Adrenal gland (tissue), 19 donors: ENCODE results near the gene CCDC149. TPM values are rescaled to one million over a fixed set of nuclear protein-coding genes. Genes with fewer than 3 reads are reported as not detected.
A peak's percentile ranks its signal among the peaks of the same experiment; 100 is the strongest.

Experiments
- DNase-seq, 7 donors: peaks; one replicate each; pipeline ENCODE4 v3.0.0-alpha.2; 2019 to 2020
- H3K27ac ChIP-seq, 5 donors: fragments of 200-600 bp; sonication (generic) in 4 of 5; 1 replicate in 3 of 5; 2 replicates in 2 of 5; pipeline versions ENCODE4 v1.5.1 to v1.8.0; 2016 to 2020; ENCODE audit warnings: mild to moderate bottlenecking in 1 of 5
- H3K27me3 ChIP-seq: fragments of 200-600 bp; 2 replicates; pipeline ENCODE4 v1.8.0; 2021
- H3K36me3 ChIP-seq, 2 donors: fragments of 200-600 bp; replicated peaks in 1 of 2; 1 replicate in 1 of 2; 2 replicates in 1 of 2; pipeline versions ENCODE4 v1.5.1 to v1.8.0; 2018 to 2022
- H3K4me1 ChIP-seq, 2 donors: fragments of 200-600 bp; replicated peaks in 1 of 2; 1 replicate in 1 of 2; 2 replicates in 1 of 2; pipeline versions ENCODE4 v1.5.1 to v1.8.0; 2018 to 2021
- H3K4me3 ChIP-seq, 4 donors: fragments of 200-600 bp; sonication (generic) in 3 of 4; one replicate each; pipeline ENCODE4 v1.5.1; 2016 to 2018
- H3K9me3 ChIP-seq, 3 donors: fragments of 200-600 bp; sonication (generic) in 1 of 3; replicated peaks in 1 of 3; 1 replicate in 2 of 3; 2 replicates in 1 of 3; pipeline versions ENCODE4 v1.5.1 to v1.8.0; 2016 to 2021
- POLR2A ChIP-seq, 2 donors: fragments of 450-650 bp; IDR thresholded peaks; one replicate each; pipeline ENCODE4 v1.6.1; 2017; ENCODE audit warnings: antibody characterized with exemption in 2 of 2, mild to moderate bottlenecking in 2 of 2, moderate library complexity in 1 of 2
- WGBS, 4 donors: extraction: QIAGEN DNeasy Blood & Tissue Kit in 2 of 4; methylation state at CpG; one replicate each; pipeline versions ENCODE4 v1.1.5 to v1.1.7; 2013 to 2017; 5-methylcytosine and 5-hydroxymethylcytosine counted together
- intact Hi-C, 2 donors: fragments of 100-400 bp; cut with DNase I; formaldehyde crosslinking; loops; one replicate each; pipeline versions ENCODE4 v1.14.1 to v1.15.0; 2022 to 2023
- long read RNA-seq, 10 donors: library from polyadenylated mRNA in 3 of 10; unstranded in 2 of 10; stranded (forward) in 1 of 10; transcript quantifications; one replicate each; pipeline ENCODE4 v2.0.0 and lab custom pipeline, GENCODE V29; 2021 to 2026
- polyA plus RNA-seq, 3 donors: library from polyadenylated mRNA; stranded (reverse); fragments of 200-250 nt in 2 of 3; fragments of 350-450 nt in 1 of 3; fragmentation: Illumina TruSeq in 1 of 3; extraction: RNeasy Lipid Tissue Mini Kit (QIAGEN cat#74804) in 1 of 3; gene quantifications; one replicate each; pipeline ENCODE4 v1.2.3, GENCODE V29; 2013 to 2014
- total RNA-seq, 9 donors: library from RNA; depleted of rRNA in 4 of 9; stranded (reverse); fragments of >200 nt in 4 of 9; fragments of 120-200 nt in 1 of 9; fragmentation: NEBNext Ultra II Directional in 1 of 9; extraction: Animal tissue kit (Norgen Biotek cat#: 25700) in 1 of 9; gene quantifications; one replicate each; pipeline versions ENCODE4 v1.1.0 to v1.2.4, GENCODE V29; 2013 to 2023
- TF ChIP-seq, protein P1 (sequence below), 6 experiments: fragments of 450-650 bp in 4 of 6; fragments of 200-600 bp in 2 of 6; sonication (generic) in 1 of 6; IDR thresholded peaks; 1 replicate in 5 of 6; 2 replicates in 1 of 6; pipeline versions ENCODE4 v1.5.1 to v1.8.0; 2016 to 2021; ENCODE audit warnings: antibody characterized with exemption in 6 of 6, mild to moderate bottlenecking in 2 of 6, moderate library complexity in 1 of 6
- donor health status: healthy with polysubstance abuse.
- donor health status: Bipolar disorder and iron deficiency.
- donor health status: DM: yes; HTN: yes; CAD: no.
- donor health status: DM: no; HTN: no; CAD: no.
- donor health status: DM: no; HTN: no; CAD: no.
- donor health status: DM: yes; HTN: yes; CAD: no.

CCDC149 gene
- total RNA-seq (10 to 100 TPM in 3 of 9 donors, 1 to 10 TPM in 6; 3.6 to 13.0 (median 5.9) TPM), polyA plus RNA-seq (10 to 100 TPM in 1 of 3 donors, 1 to 10 TPM in 2; 8.1 to 10.5 (median 8.6) TPM)
- long read RNA-seq, donor 1: 0 reads
- long read RNA-seq, donor 2: 0 reads
- long read RNA-seq, donor 3: 0 reads
- long read RNA-seq, donor 4: 0 reads
- long read RNA-seq, donor 5, transcript CCDC149-204 (12 exons, 3,869 nt): major isoform, 26 of 28 reads
- long read RNA-seq, donor 5, partial matches to known transcripts: 0 of 28 reads
- long read RNA-seq, donor 5, other reads (novel, unspliced or antisense): 2 of 28 reads
- long read RNA-seq, donor 6, partial matches to known transcripts: 0 of 2 reads
- long read RNA-seq, donor 6, other reads (novel, unspliced or antisense): 2 of 2 reads
- long read RNA-seq, donor 7: 0 reads
- long read RNA-seq, donor 8: 0 reads
- long read RNA-seq, donor 9: 0 reads
- long read RNA-seq, donor 10: 0 reads

DNA sequence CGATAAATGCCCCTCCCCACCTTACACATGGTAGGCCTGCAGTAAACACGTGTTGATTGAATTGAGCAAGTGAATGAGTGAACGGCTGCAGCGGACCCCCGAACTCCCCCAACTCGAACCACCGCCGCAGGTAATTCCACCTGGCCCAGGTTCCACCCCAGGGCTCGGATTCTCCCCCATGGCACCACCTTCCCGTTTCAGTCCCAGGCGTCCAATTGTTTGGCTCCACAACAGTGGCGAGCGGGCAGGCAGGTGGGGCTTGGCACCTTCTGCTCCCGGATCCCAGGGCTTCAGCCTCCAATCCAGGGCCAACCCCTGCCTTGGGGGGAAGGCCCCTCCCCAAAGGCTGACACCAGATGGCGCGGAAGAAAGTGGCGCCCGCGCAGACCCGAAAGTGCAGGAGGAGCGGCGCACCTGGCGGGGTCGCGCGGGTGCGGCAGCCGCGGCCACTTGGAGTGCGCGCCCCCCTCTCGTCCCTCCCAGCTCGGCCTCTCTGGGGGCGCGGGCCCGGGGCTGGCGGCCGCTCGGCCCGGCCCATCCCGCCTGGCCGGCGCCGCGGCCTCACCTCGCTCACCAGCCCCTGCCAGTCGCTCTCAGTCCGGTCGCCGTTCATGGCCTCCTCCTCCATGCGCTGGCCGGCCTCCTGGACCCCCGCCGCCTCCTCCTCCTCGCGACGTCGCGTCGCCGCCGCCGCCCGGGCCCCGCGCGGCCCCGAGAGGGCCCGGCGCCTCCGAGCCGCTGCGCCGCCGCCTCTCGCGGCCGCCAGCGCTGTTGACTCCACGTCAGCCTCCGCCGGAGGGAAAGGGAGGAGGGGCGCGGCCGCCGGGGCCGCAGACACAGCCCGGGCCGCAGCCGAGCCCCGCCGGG is at the start of gene CCDC149:
TSS of gene CCDC149 (minus strand) at position 791 of the 867 bp plus-strand sequence. CDS start at position 613, 178 bp downstream.
- intact Hi-C loops: loop anchor here in 1 of 2 donors (10.0 kb wide), 1 partner anchor 428 kb away; no protein-coding TSS in a partner anchor
- WGBS, 4 donors: 3 to 45% (median 7%) methylated on average over 10 to 91 of the region's 92 CpGs
- peaks cover 0 to 4% of the 10 kb centered on the region in 2 donors for H3K4me1 ChIP-seq
- no peaks in the 10 kb centered on the region for H3K36me3 ChIP-seq
- peaks cover 0 to 4% (median 0%) of the 10 kb centered on the region in 3 donors for H3K9me3 ChIP-seq
- peak within 1 kb of the TSS in 3 of 5 donors; percentile 59 to 86 (median 77) for H3K27ac ChIP-seq
- DNase-seq: peak; percentile 57 to 83 (median 69)
- peak in 1 of 2 donors; percentile 49 for TF ChIP-seq POLR2A (IDR thresholded peaks at IDR 0.05)
- TF ChIP-seq, protein P1, sequence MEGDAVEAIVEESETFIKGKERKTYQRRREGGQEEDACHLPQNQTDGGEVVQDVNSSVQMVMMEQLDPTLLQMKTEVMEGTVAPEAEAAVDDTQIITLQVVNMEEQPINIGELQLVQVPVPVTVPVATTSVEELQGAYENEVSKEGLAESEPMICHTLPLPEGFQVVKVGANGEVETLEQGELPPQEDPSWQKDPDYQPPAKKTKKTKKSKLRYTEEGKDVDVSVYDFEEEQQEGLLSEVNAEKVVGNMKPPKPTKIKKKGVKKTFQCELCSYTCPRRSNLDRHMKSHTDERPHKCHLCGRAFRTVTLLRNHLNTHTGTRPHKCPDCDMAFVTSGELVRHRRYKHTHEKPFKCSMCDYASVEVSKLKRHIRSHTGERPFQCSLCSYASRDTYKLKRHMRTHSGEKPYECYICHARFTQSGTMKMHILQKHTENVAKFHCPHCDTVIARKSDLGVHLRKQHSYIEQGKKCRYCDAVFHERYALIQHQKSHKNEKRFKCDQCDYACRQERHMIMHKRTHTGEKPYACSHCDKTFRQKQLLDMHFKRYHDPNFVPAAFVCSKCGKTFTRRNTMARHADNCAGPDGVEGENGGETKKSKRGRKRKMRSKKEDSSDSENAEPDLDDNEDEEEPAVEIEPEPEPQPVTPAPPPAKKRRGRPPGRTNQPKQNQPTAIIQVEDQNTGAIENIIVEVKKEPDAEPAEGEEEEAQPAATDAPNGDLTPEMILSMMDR (IDR thresholded peaks at IDR 0.05): peak in 3 of 6 experiments; percentile 4 to 10 (median 7)
- H3K27me3 ChIP-seq: no peaks in the 10 kb centered on the region
- H3K4me3 ChIP-seq: peak within 1 kb of the TSS in 3 of 4 donors; percentile 16 to 82 (median 36)

DNA sequence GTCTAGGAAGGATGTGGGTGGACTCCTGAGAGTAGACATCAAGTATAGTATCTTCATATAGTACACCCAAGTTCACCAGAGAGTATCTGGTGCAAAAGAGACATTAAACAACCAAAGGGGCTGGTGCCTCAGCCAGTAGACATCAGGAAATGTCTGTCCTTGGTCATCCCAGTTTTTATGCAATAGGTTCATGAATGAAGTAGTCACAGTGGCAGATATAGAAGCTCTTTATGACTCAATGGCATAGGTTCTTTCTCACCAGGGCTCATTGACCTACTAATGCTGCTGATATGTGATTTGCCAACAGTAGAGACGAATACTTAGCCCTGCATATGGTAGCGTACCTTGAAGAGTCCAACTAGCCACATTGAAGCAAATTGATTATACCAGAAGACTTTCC is 45.0 kb upstream of the CCDC149 start:
- H3K36me3 ChIP-seq: no peaks in the 10 kb centered on the region
- H3K9me3 ChIP-seq: no peaks in the 10 kb centered on the region
- intact Hi-C loops: no loop called here
- TF ChIP-seq, protein P1 (IDR thresholded peaks at IDR 0.05): no peak
- no peak for TF ChIP-seq POLR2A (IDR thresholded peaks at IDR 0.05)
- no peak overlapping the region for H3K27ac ChIP-seq
- H3K4me1 ChIP-seq: no peaks in the 10 kb centered on the region
- DNase-seq: no peak
- H3K4me3 ChIP-seq: no peak overlapping the region
- H3K27me3 ChIP-seq: no peaks in the 10 kb centered on the region
- 67 to 98% (median 71%) methylated on average over 2 of the region's 2 CpGs for WGBS, 4 donors

DNA sequence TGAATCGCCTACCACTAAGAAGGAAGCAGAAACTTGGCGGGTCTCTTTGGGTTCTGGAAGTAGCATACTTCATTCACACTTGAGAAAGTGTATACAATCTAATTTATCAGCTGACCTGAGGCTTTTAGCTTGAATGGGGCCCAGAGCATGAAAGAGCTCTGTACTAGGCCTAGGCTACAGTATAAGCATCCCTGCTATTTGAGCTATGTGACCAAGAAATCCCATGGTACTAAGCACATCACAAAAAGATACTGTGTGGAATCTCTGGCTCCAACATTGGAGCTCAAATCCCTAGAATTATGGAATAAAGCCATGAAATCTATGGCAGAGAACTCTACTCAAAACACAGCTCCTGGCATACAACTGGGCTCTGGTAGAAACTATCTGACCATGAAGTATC is 43.9 kb upstream of the CCDC149 start:
- TF ChIP-seq, protein P1 (IDR thresholded peaks at IDR 0.05): no peak
- TF ChIP-seq POLR2A (IDR thresholded peaks at IDR 0.05): no peak
- H3K4me1 ChIP-seq: no peaks in the 10 kb centered on the region
- intact Hi-C loops: no loop called here
- no peak overlapping the region for H3K27ac ChIP-seq
- no peaks in the 10 kb centered on the region for H3K27me3 ChIP-seq
- no peaks in the 10 kb centered on the region for H3K9me3 ChIP-seq
- H3K4me3 ChIP-seq: no peak overlapping the region
- DNase-seq: no peak
- WGBS, 4 donors: 87 to 92% (median 89%) methylated on average over 2 of the region's 2 CpGs
- H3K36me3 ChIP-seq: no peaks in the 10 kb centered on the region

DNA sequence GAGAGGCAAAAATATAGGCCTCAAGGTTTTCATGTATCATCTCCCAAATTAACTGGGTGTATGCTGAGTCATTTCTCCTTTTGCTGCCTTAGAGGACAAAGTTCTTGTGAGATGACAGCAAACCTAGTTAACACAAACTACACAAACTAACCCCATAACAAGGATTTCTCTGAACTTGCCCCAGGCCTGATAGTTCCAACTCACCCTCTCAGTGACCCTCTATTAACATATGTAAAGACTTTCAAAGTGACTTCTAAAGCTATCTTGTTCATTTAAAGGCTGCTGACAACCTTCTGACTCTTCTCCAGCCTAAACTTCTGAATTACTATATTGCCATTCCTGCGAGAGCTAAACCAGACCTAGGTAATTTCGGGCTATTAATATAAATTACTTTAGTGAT is 43.2 kb upstream of the CCDC149 start:
- no peaks in the 10 kb centered on the region for H3K27me3 ChIP-seq
- H3K4me3 ChIP-seq: no peak overlapping the region
- H3K27ac ChIP-seq: no peak overlapping the region
- H3K9me3 ChIP-seq: no peaks in the 10 kb centered on the region
- no peaks in the 10 kb centered on the region for H3K36me3 ChIP-seq
- 79 to 97% (median 84%) methylated on average over 2 of the region's 2 CpGs for WGBS, 4 donors
- TF ChIP-seq, protein P1 (IDR thresholded peaks at IDR 0.05): no peak
- TF ChIP-seq POLR2A (IDR thresholded peaks at IDR 0.05): no peak
- intact Hi-C loops: no loop called here
- no peak for DNase-seq
- no peaks in the 10 kb centered on the region for H3K4me1 ChIP-seq
